ENCODE measurements around the gene WFS1.

WFS1 gene

DNA sequence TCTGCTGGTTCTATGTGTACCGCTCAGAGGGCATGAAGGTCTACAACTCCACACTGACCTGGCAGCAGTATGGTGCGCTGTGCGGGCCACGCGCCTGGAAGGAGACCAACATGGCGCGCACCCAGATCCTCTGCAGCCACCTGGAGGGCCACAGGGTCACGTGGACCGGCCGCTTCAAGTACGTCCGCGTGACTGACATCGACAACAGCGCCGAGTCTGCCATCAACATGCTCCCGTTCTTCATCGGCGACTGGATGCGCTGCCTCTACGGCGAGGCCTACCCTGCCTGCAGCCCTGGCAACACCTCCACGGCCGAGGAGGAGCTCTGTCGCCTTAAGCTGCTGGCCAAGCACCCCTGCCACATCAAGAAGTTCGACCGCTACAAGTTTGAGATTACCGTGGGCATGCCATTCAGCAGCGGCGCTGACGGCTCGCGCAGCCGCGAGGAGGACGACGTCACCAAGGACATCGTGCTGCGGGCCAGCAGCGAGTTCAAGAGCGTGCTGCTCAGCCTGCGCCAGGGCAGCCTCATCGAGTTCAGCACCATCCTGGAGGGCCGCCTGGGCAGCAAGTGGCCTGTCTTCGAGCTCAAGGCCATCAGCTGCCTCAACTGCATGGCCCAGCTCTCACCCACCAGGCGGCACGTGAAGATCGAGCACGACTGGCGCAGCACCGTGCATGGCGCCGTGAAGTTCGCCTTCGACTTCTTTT, 32.2 kb downstream of the WFS1 start:
- DNase-seq = no peak

DNA sequence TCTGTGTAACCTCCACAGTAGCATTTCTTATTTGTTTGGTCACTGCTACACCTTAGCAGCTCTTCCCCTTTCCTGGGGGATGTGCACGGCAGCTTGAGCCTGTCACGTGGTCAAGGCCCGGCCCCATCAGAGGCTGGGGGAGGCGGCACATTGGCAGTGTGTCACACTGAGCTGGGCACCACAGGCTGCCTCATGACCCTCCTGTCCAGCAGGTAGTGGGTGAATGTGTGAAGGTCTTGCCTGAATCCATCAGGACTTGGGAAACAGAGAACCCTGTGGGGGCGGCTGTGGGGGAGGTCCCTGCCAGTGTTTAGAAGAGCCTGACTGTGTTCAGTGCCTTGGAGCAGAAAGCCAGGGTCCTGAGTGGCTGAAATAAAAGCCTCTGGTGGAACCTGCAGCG, 33.2 kb downstream of the WFS1 start:
- no peak for DNase-seq

DNA sequence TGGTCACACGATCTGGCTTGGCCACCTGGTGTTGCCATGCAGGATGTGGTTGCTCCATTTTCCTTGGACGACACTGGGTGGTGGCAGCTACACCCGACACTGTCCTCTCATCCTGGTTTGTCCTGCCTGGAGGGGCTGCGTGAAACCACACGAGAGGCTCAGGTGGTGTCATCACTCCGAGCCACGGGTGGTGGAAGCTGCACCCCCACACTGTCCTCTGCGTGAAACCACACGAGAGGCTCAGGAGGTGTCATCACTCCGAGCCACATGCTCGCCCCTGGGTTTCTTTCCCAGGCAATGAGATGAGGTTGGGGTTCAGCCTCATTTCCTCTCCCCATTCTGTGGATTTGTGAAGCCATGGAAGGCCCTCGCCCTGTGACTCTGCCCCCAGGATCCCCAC, 34.3 kb downstream of the WFS1 start:
- no peak for DNase-seq

DNA sequence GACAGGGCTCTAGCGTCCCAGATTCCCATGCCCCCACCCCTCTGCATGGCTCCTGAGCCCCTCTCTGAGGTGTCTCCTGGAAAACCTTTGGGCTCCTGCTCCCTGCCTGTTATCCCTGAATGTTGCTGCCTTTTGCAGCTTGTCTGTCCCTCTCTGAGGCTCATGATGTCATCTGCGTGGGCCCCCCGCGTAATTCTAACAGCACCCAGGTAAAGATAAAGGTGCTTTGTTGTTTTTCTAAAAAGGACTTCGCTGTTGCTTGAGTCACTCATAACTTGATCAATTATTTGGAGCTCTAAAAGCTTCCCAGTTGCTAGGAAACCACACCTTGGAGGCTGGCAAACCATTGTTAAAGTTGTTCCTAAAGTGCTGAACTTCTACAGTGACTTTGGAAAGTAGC, 36.6 kb downstream of the WFS1 start:
- DNase-seq = no peak

DNA sequence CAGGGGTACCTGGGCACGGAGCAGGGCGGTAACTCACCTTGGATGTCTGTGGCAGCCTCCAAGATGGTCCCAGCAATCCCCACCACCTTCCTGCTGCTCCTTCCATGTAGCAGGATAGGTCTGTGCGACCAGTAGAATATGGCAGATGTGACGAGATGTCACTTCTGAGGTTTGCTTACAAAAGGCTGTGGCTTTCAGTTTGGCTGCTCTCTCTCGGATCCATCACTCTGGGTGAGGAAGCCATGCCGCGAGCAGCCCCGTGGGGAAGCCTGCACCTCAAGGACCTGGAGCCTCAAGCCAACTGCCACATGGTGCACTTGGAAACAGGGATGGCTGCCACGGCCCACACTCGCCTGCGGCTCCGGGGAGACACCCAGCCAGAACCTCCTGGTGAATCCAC, 37.6 kb downstream of the WFS1 start:
- DNase-seq = no peak

DNA sequence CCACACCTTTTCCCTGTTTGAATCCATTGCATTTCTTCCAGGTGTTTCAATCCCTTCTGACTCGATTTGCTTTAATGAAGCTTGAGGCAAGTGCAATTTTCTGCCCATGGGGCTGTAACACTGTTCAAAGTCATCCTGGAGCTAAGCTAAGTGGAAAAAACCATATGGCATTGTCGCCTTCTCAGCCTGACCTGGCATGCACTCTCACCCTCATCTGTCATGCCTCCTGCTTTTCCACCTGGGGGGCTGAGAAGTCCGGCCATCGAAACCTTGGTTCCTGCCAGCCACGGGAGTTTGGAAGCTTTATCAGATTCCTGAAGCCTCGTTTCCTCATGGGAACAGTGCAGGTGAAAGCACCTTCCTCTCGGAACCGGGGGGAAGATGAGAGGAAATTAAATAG, 38.2 kb downstream of the WFS1 start:
- no peak for DNase-seq

DNA sequence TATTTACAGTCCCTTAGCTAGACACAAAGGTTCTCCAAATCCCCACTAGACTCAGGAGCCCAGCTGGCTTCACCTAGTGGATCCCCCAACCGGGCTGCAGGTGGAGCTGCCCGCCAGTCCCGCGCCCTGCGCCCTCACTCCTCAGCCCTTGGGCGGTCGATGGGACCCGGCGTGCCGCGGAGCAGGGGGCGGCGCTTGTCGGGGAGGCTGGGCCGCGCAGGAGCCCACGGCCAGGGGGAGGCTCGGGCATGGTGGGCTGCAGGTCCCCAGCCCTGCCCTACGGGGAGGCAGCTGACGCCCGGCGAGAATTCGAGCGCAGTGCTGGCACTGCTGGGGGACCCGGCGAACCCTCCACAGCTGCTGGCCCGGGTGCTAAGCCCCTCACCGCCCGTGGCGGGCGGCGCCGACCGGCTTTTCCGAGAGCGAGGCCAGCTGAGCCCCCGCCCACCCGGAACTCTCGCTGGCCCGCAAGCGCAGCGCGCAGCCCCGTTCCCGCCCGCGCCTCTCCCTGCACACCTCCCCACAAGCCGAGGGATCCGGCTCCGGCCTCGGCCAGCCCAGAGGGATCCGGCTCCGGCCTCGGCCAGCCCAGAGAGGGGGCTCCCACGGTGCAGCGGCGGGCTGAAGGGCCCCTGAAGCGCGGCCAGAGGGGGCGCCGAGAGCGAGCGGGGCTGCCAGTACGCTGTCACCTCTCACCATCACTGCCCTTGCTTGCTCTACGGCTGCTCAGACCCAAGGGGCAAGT, 39.4 kb downstream of the WFS1 start:
- peak; percentile 6 to 12 for DNase-seq

DNA sequence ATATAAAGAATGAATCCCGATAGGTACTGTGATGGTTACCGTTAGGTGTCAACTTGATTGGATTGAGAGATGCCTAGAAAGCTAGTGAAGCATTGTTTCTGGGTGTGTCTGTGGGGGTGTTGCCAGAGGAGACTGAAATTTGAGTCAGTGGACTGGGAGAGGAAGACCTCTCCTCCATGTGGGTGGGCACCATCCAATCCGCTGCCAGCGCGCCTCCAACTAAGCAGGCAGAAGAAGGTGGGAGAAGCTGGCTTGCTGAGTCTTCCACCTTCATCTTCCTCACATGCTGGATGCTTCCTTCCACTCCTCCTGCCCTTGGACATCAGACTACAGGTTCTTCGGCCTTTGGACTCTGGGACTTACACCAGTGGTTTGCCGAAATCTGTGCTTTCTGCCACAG, 40.1 kb downstream of the WFS1 start:
- no peak for DNase-seq

DNA sequence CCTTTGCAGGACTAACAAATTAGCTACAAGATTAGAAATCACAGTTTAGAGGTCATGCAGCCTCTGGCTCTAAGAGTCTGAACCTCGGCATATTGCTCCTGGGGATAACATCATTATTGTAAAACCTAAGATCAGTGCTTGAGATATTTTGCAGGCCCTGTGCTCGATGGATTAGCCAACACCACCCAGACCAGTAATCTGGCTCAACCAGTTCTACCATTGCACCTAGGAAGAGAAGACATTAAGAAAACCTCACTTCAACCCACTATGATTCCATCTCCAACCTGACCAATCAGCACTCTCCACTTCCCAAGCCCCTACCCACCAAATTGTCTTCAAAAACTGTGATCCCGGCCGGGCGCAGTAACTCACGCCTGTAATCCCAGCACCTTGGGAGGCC, 43.6 kb downstream of the WFS1 start:
- DNase-seq = no peak

DNA sequence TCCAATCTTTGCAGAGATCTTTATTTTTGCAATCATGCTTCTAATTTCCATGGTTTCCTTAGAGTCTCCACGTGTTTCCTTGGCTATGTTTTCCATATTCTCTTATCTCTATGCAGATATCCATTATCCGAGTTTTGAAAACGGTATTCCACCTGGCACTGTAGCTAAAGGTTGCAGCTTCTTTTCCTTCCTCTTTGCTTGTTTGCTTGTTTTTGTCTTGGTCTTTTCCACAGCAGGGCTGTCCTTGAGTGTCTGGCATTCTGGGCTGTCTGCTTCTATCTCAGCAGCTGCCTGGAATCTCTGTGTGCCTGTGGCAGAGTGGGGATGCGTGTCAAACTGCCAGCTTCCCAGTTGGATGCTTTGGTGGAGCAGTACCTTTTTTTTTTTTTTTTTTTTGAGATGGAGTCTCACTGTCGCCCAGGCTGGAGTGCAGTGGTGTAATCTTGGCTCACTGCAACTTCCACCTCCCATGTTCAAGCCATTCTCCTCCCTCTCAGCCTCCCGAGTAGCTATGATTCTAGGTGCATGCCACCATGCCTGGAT, 46.9 kb downstream of the WFS1 start:
- no peak for DNase-seq

DNA sequence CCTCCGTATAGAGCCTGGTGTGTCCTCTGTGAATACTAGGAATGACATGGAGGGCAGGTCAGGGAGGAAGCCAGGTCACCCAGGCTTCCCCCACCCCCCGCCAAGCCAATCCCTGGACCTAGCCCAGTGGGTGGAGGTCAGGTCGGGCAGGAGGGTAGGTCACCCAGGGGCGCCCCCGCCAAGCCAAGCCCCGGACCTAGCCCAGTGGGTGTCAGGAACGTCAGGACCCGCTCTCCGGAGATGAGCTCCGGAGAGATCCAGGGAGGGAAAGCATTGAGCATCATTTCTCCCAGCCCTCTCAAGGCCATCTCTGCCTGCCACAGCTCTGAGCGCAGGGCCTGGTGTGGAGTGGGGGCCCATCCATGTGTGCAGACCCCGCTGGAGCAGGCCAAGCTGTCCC, 48.6 kb downstream of the WFS1 start:
- no peak for DNase-seq

DNA sequence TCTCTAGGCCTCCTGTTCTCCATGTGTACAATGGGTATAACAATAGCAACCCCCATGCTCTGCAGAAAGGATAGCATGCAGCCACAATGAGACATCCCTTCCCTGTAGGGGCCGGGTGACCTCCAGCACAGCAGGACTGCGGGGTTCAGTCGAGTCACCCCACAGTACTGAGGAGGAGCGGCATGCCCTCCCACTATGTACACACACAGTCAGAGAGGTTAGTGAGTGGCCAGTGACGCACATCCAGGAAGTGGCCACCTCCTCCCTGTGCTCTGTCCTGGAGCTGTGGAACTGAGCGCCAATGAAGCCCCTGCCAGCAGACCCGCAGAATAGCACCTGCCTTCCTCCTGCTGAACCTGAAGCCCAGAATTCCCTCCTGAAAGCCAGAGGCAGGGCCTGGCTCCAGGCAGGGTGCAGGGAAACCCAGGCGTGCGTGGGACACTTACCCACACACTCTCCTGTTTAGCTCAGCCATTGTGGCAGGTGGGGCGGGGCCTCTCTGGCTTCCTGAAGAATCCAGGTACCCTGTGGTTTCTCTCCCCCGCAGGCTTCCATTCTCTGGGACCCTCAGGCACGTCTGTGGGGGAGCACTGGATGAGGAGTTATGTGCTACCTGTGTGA, 50.0 kb downstream of the WFS1 start:
- DNase-seq = no peak

DNA sequence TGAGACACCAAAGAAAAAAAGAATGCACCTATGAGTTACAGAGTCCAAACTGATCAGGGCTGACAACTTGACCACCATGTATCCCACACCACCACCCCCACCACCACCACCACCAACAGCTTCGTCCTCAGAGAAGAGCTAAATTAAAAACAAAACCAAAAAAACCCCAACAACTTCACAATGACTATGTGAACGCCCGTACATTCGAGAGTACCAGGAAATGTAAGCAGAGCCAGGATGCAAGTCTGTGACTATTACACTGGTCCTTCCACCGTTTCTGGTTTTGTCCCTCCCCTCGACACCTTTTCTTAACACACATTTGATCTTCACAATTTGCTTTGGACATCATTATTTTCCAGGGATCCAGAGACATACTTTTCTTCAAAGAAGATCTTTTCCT, 51.0 kb downstream of the WFS1 start:
- DNase-seq = no peak

DNA sequence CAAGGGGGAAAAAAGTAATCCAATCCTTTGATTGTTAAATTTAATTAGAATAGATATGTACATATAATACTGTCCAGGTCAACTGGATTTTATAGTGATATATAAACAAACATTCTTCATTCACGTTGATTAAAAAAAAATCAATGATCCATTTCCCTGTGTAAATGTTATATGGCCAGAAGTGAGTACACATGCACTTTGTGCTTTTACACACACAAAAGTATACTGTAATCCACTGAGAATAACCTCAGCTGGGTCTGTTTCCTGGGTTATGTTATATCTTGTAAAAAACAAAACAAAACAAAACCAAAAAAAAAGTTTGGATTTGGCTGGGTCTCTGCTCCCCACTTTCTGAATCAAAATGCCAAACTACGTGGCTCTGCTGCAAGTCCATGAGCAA, 51.7 kb downstream of the WFS1 start:
- DNase-seq = no peak

DNA sequence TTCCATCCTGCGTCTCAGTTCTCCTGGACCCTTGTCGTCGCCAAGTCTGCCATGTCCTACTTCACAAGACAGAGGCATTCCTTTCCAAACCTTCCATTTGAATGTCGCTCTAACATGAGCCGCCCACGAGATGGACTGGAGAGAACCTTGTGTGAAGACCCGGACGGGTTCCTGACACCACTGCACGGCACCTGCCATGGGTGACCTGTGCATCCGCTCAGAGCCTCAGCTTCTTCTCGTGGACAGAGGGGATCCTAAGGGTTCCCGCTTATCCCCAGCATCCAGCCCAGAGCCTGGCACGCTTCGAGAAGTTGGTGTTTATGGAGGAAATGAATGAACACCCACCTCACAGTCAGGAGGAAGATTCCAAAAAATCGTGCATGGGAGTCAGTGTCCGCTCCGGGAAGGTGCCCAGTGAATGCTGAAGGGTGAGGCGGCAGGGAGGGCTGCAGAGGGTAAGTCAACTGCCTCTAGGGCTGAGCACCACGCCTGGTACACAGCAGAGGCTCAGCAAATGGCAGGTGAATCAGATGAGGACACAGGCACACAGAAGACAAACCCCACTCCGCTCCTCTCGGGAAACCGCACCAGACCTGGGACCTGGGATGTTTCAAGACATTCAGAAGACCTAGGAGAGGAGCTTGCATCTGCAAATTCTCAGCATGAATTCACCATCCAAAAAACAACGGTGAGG, 52.6 kb downstream of the WFS1 start:
- no peak for DNase-seq

DNA sequence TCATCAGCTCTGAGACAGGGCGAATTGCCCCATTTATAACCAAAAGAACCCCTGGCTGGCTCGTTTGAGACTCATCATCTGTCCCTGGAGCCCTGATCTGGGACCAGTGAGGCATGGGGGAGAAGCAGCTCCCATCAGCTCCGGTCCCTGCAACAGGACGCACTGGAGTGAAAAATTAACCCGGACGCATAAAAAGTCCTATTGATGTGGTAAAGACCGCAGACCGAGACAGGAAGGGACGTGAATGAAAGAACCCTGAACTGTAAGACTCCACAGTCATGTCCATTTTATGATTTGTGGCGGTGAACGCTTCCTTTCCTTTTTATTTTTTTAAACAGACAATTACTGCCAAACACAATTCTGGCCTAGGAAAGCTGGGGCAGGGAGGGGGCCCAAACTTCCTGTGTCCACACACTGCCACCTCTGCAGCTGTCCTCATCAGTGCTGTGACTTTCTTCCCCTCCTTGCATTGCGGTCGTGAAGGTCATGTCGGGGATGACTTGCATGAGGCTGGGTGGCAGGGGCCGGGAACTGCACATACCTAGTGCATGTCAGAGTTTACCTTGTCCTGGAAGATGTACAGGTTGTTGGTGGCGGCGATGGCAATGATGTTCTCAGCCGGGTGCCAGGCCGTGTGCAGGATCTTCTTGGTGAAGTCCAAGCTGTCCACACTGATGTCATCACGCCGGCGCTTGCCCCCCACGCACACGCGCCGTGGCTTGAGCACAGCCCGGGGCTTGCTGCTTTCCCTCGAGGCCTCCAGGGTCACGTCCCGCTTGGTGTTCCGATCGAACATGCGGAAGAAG, 53.3 kb downstream of the WFS1 start:
- no peak for DNase-seq

DNA sequence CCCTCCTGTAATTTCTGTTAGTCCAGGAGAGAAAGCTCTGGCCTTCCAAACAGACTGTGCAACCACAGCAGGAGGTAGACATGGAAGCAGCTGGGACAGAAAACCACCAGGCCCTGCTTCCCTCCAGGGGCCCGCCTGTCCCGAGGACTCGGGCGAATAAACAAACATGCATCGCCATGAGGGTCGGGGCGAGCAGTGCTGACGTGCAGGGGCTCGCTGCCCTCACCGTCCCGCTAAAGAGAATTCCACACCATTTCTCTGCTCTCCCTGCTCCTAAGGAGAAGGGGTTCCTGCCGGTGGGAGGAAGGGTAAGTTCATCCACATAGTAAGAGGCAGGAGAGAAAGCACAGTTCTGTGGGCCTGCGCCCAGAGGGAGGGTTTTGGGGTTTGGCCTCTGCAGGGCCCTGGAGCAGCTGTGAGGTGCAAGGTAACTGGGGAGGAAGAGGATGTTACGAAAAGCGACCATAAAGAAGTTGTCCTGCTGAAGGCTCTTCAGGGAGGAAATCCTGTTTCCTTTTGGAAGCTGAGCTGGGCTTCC, 54.9 kb downstream of the WFS1 start:
- DNase-seq = no peak

DNA sequence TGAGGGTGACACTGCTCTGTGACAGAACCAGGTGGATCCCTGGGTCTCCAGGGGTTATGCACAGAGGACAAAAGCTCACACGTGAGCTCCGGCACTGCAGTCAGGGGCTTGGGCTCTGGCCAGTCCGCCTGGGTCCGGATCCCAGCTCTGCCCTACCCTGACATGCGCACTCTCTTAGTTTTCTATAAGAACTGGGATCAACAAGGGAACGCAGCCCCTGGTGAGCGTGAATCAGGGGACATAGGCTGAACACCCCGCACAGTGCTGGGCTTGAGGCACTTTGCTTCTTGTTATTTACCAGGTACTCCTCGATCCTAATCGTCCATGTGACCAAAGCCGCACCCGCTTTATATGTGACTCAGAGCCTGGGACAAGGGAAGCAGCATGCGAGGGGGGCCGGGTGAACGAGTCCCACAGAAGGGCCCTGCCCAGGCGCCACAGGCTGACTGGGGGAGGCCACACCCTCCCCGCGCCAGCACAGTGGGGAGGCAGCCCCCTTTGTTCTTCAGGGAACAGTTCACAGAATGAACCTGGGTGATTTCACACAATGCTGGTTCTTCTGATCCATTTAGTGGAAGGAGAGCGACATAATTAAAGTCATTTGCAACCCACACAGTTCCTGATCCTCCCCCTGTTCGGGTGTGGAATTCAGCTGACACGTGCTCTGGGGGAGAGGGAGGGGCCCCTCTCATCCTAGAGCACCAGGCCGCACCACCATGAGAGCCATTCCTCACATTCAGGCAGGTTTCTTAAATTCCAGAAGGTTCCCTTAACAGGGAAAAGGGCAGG, 55.5 kb downstream of the WFS1 start:
- no peak for DNase-seq

DNA sequence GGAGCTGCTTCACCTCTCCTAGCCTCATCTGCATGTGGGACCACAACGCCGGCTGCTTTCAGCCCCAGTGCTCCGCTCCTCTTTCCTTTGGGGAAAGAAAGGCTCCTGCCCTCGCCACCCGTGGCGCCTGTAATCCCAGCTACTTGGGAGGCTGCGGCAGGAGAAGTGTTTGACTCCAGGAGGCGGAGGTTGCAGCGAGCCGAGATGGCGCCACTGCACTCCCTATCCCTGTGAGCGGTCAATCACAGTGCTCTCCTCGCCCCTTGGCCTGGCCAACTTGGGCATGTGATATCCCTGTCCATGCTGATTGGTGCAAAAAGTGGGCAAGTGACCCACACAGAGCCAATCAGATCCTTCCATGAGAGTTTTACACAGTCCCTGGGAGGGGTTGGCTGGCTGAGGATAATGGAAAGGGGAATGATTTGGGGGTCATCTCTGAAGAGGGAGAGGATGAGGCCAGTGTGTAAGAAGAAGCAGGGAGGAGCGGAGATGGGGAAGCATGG, 56.2 kb downstream of the WFS1 start:
- DNase-seq = no peak

DNA sequence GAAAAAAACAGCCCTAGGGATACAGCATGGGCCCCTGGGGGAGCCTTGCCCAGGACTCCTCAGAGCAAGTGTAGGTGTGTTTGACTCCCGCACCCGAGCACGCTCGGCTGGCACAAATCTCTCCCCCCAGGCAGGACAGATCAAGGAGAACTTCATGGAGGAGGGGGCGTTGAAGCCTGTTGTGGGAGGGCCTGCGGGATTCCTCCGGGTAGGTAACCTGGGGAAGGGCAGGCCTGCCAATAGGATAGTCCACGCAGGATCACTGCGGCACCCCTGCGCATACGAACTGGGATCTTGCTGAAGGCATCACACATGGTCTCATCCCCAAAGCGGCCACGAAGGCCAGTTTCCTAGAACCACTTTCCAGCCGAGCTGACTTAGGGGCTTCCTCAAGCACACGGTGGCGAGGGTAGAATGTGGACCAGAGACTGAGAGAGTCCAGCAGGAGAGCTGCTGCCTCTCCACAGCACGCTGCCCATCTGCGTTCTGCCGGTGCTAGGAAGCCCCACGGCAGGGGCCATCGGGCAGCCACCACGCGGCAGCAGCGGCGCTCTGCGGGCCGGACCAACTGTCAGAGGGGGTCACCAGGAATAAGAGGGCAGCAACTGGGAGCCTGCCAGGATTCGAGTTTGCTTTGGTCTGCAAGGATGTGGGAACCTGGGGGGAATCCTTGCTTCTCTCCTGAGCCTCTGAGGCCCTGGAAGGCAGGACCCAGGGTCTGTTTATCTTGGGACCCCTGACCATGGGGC, 56.8 kb downstream of the WFS1 start:
- DNase-seq = no peak
